ENCODE measurements around the gene PABPC3. TPM values are rescaled to one million over a fixed set of nuclear protein-coding genes. Genes with fewer than 3 reads are reported as not detected.

PABPC3 gene
- total RNA-seq, 1 experiment from 2014 or later = 0.18 TPM

DNA sequence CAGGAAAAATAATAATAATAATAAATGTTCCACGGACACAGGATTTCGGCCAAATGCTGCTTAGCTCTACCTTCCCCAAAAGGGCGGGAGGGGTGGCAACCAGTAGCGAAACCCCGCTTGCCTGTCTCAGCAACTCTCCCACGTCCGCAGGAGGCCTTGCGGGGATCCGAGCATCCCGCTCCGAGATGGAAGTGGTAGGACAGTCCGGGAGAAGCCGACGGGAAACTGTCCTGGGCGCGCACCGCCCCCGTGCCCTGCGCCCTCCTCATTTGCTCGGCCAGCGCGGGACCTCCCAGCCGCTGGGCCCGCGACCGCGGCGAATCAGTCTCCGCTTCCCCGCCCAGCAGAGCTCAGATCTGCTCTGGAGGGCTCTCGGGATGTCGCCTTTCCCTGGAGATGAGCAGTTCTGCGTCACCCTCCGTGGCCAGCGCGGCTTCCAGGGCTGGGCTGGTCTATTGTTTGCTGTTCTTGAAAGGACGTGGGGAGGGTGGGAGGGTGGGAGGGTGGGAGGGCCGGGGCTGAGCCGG, 48.9 kb upstream of the PABPC3 start:
- no peak for ATAC-seq

GRCh38 chr13:25051065-25051464, 44.9 kb upstream of the PABPC3 start:
- no peak overlapping the region for H3K4me3 ChIP-seq (ENCODE audit: low read depth in 2 of 2, low read length in 2 of 2)
- ATAC-seq = no peak
- ChIA-PET CTCF (no interaction called here), POLR2A (no interaction called here)
- no peak for DNase-seq (ENCODE audit: low read depth, low spot score)
- no peaks in the 10 kb centered on the region for H3K9me3 ChIP-seq (ENCODE audit: control insufficient read depth, insufficient read depth, low read depth, low read length)
- in situ Hi-C loops (cut with HindIII; ENCODE audit: low pct_unique_long_range_greater_than_20kb, low sequenced_read_pairs) = no loop called here
- H3K27me3 ChIP-seq (ENCODE audit: control insufficient read depth, insufficient read depth, low read length) = peaks cover 8% of the 10 kb centered on the region
- BruUV-seq (replicated peaks) = no TSS peak
- no peaks in the 10 kb centered on the region for H3K4me1 ChIP-seq (ENCODE audit: control insufficient read depth, insufficient read depth, low read length)
- no peak overlapping the region for H3K27ac ChIP-seq (ENCODE audit: low read length)
- H3K36me3 ChIP-seq (ENCODE audit: control insufficient read depth, insufficient read depth, low read length) = no peaks in the 10 kb centered on the region
- TF ChIP-seq SIN3A (IDR thresholded peaks at IDR 0.05; ENCODE audit: borderline replicate concordance, insufficient read depth, low read depth, low read length) (no peak), TCF7L2 (IDR thresholded peaks at IDR 0.05; ENCODE audit: low read depth, low read length) (no peak), POLR2AphosphoS5 (IDR thresholded peaks at IDR 0.05; ENCODE audit: low read depth, low read length) (no peak)
- TF ChIP-seq, protein P1, sequence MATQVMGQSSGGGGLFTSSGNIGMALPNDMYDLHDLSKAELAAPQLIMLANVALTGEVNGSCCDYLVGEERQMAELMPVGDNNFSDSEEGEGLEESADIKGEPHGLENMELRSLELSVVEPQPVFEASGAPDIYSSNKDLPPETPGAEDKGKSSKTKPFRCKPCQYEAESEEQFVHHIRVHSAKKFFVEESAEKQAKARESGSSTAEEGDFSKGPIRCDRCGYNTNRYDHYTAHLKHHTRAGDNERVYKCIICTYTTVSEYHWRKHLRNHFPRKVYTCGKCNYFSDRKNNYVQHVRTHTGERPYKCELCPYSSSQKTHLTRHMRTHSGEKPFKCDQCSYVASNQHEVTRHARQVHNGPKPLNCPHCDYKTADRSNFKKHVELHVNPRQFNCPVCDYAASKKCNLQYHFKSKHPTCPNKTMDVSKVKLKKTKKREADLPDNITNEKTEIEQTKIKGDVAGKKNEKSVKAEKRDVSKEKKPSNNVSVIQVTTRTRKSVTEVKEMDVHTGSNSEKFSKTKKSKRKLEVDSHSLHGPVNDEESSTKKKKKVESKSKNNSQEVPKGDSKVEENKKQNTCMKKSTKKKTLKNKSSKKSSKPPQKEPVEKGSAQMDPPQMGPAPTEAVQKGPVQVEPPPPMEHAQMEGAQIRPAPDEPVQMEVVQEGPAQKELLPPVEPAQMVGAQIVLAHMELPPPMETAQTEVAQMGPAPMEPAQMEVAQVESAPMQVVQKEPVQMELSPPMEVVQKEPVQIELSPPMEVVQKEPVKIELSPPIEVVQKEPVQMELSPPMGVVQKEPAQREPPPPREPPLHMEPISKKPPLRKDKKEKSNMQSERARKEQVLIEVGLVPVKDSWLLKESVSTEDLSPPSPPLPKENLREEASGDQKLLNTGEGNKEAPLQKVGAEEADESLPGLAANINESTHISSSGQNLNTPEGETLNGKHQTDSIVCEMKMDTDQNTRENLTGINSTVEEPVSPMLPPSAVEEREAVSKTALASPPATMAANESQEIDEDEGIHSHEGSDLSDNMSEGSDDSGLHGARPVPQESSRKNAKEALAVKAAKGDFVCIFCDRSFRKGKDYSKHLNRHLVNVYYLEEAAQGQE (IDR thresholded peaks at IDR 0.05; ENCODE audit: insufficient read depth in 1 of 2, low read depth in 2 of 2, low read length in 1 of 2) = no peak
- TF ChIP-seq, protein P2, sequence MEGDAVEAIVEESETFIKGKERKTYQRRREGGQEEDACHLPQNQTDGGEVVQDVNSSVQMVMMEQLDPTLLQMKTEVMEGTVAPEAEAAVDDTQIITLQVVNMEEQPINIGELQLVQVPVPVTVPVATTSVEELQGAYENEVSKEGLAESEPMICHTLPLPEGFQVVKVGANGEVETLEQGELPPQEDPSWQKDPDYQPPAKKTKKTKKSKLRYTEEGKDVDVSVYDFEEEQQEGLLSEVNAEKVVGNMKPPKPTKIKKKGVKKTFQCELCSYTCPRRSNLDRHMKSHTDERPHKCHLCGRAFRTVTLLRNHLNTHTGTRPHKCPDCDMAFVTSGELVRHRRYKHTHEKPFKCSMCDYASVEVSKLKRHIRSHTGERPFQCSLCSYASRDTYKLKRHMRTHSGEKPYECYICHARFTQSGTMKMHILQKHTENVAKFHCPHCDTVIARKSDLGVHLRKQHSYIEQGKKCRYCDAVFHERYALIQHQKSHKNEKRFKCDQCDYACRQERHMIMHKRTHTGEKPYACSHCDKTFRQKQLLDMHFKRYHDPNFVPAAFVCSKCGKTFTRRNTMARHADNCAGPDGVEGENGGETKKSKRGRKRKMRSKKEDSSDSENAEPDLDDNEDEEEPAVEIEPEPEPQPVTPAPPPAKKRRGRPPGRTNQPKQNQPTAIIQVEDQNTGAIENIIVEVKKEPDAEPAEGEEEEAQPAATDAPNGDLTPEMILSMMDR (IDR thresholded peaks at IDR 0.05) = no peak
- intact Hi-C loops (cut with micrococcal nuclease; ENCODE audit: unreplicated experiment) = no loop called here

More for the DNA sequence above, 48.9 kb upstream of the PABPC3 start:
- CTCF ChIA-PET = no interaction called here
- in situ Hi-C loops (cut with HindIII; ENCODE audit: low pct_unique_long_range_greater_than_20kb, low sequenced_read_pairs) = no loop called here
- Histone ChIP-seq H3K4me1 (ENCODE audit: control insufficient read depth, insufficient read depth, low read length) (no peaks in the 10 kb centered on the region), H3K9me3 (ENCODE audit: control insufficient read depth, insufficient read depth, low read depth, low read length) (no peaks in the 10 kb centered on the region), H3K27me3 (ENCODE audit: control insufficient read depth, insufficient read depth, low read length) (peaks cover 18% of the 10 kb centered on the region), H3K4me3 (ENCODE audit: low read depth in 2 of 2, low read length in 2 of 2) (no peak overlapping the region; a peak in 1 of 4 replicates), H3K36me3 (ENCODE audit: control insufficient read depth, insufficient read depth, low read length) (no peaks in the 10 kb centered on the region), H3K27ac (ENCODE audit: low read length) (no peak overlapping the region)
- POLR2A ChIA-PET = no interaction called here
- intact Hi-C loops (cut with micrococcal nuclease; ENCODE audit: unreplicated experiment) = no loop called here
- TF ChIP-seq, protein P2 (IDR thresholded peaks at IDR 0.05) = no peak
- no peak for TF ChIP-seq TCF7L2 (IDR thresholded peaks at IDR 0.05; ENCODE audit: low read depth, low read length)
- TF ChIP-seq, protein P1 (IDR thresholded peaks at IDR 0.05; ENCODE audit: insufficient read depth in 1 of 2, low read depth in 2 of 2, low read length in 1 of 2) = no peak
- no peak for TF ChIP-seq POLR2AphosphoS5 (IDR thresholded peaks at IDR 0.05; ENCODE audit: low read depth, low read length)
- no peak for TF ChIP-seq SIN3A (IDR thresholded peaks at IDR 0.05; ENCODE audit: borderline replicate concordance, insufficient read depth, low read depth, low read length)
- BruUV-seq (replicated peaks) = no TSS peak
- DNase-seq (ENCODE audit: low read depth, low spot score) = no peak
